DOHH2 (cell line): ENCODE data around the gene FKBP2.

ENCODE experiments used
- CTCF ChIP-seq: fragments of 200-600 bp; sonication (generic); IDR thresholded peaks from one replicate; pipeline ENCODE4 v1.5.1; 2014; ENCODE audit warnings: antibody characterized with exemption, mild to moderate bottlenecking, low read depth, low read length; ENCODE audit not compliant: poor library complexity, severe bottlenecking
- EZH2phosphoT487 ChIP-seq: fragments of 200-600 bp; sonication (generic); IDR thresholded peaks from 2 replicates; pipeline ENCODE4 v1.6.1; 2017; ENCODE audit warnings: borderline replicate concordance, mild to moderate bottlenecking, antibody characterized with exemption, low read length, moderate library complexity, mixed read lengths

GRCh38 chr11:64220798-64221197 is 20.1 kb upstream of the FKBP2 start:
- no peak for TF ChIP-seq CTCF
- TF ChIP-seq EZH2phosphoT487, result no peak
